Liver (tissue), 9 donors: Measurements from ENCODE around the gene INTS4. TPM values are rescaled to one million over a fixed set of nuclear protein-coding genes. Genes with fewer than 3 reads are reported as not detected.

Source experiments
- DNase-seq: peaks from one replicate; pipeline ENCODE4 v3.0.0-alpha.2; 2017; ENCODE audit warnings: low spot score
- H3K27ac ChIP-seq, 2 donors: one replicate each; pipeline ENCODE4 v1.7.0; 2013; ENCODE audit warnings: inconsistent platforms in 2 of 2, low read length in 2 of 2, control low read depth in 1 of 2, low read depth in 1 of 2, mild to moderate bottlenecking in 1 of 2
- H3K27me3 ChIP-seq, 4 donors: one replicate each; pipeline versions ENCODE4 v1.6.1 to v1.7.0; 2013; ENCODE audit warnings: low read length in 3 of 4, inconsistent platforms in 1 of 4, mild to moderate bottlenecking in 1 of 4, moderate library complexity in 1 of 4; ENCODE audit not compliant: control insufficient read depth in 4 of 4, insufficient read depth in 4 of 4
- H3K36me3 ChIP-seq, 4 donors: one replicate each; pipeline versions ENCODE4 v1.6.1 to v1.7.0; 2013; ENCODE audit warnings: low read length in 3 of 4, mild to moderate bottlenecking in 3 of 4, low read depth in 1 of 4, moderate library complexity in 1 of 4; ENCODE audit not compliant: control insufficient read depth in 4 of 4, insufficient read depth in 3 of 4
- H3K4me1 ChIP-seq, 4 donors: one replicate each; pipeline versions ENCODE4 v1.6.1 to v1.7.0; 2013; ENCODE audit warnings: low read length in 3 of 4, mild to moderate bottlenecking in 3 of 4, moderate library complexity in 1 of 4; ENCODE audit not compliant: control insufficient read depth in 4 of 4, insufficient read depth in 4 of 4
- H3K4me3 ChIP-seq, 3 donors: one replicate each; pipeline versions ENCODE4 v1.6.1 to v1.7.0; 2013; ENCODE audit warnings: low read length in 3 of 3, control low read depth in 1 of 3, low read depth in 1 of 3, mild to moderate bottlenecking in 1 of 3
- H3K9ac ChIP-seq, 2 donors: one replicate each; pipeline ENCODE4 v1.7.0; 2013; ENCODE audit warnings: low read length in 2 of 2, mild to moderate bottlenecking in 2 of 2, moderate library complexity in 2 of 2, control low read depth in 1 of 2, low read depth in 1 of 2
- H3K9me3 ChIP-seq, 4 donors: one replicate each; pipeline versions ENCODE4 v1.6.1 to v1.7.0; 2013; ENCODE audit warnings: low read length in 3 of 4; ENCODE audit not compliant: control insufficient read depth in 4 of 4
- CTCF ChIP-seq: fragments of 150-350 bp; IDR thresholded peaks from 2 replicates; pipeline ENCODE4 v1.5.1; 2017; ENCODE audit warnings: improper control_type of control experiment, low read depth, low read length; ENCODE audit not compliant: missing input control
- EGR1 ChIP-seq, 2 donors: IDR thresholded peaks; 2 replicates each; pipeline ENCODE4 v1.6.1; 2016 to 2018; ENCODE audit warnings: antibody characterized with exemption in 2 of 2, low read depth in 2 of 2
- FOXA1 ChIP-seq: IDR thresholded peaks from 2 replicates; pipeline ENCODE4 v1.6.1; 2016; ENCODE audit warnings: antibody characterized with exemption
- FOXA2 ChIP-seq: IDR thresholded peaks from 2 replicates; pipeline ENCODE4 v1.6.1; 2016; ENCODE audit warnings: antibody characterized with exemption
- GABPA ChIP-seq, 2 donors: IDR thresholded peaks in 1 of 2; conservative IDR thresholded peaks in 1 of 2; 2 replicates each; pipeline ENCODE4 v1.6.1; 2016; ENCODE audit warnings: antibody characterized with exemption in 2 of 2, mild to moderate bottlenecking in 1 of 2, moderate library complexity in 1 of 2
- HNF4G ChIP-seq: IDR thresholded peaks from 2 replicates; pipeline ENCODE4 v1.6.1; 2016; ENCODE audit warnings: antibody characterized with exemption
- JUND ChIP-seq, 2 donors: IDR thresholded peaks; 2 replicates each; pipeline ENCODE4 v1.6.1; 2016; ENCODE audit warnings: antibody characterized with exemption in 2 of 2
- NR2F2 ChIP-seq: IDR thresholded peaks from 2 replicates; pipeline ENCODE4 v1.6.1; 2016; ENCODE audit warnings: antibody characterized with exemption
- REST ChIP-seq: IDR thresholded peaks from 2 replicates; pipeline ENCODE4 v1.6.1; 2016; ENCODE audit warnings: antibody characterized with exemption, mild to moderate bottlenecking
- RXRA ChIP-seq, 2 donors: IDR thresholded peaks; 2 replicates each; pipeline ENCODE4 v1.6.1; 2017 to 2018; ENCODE audit warnings: antibody characterized with exemption in 2 of 2, mild to moderate bottlenecking in 1 of 2
- SP1 ChIP-seq: IDR thresholded peaks from 2 replicates; pipeline ENCODE4 v1.6.1; 2018; ENCODE audit warnings: antibody characterized with exemption, mild to moderate bottlenecking
- TAF1 ChIP-seq: conservative IDR thresholded peaks from 2 replicates; pipeline ENCODE4 v1.6.1; 2016; ENCODE audit warnings: antibody characterized with exemption, mild to moderate bottlenecking
- YY1 ChIP-seq: IDR thresholded peaks from 2 replicates; pipeline ENCODE4 v1.6.1; 2016; ENCODE audit warnings: antibody characterized with exemption, mild to moderate bottlenecking
- WGBS: extraction: QIAGEN DNeasy Blood & Tissue Kit; methylation state at CpG from one replicate; pipeline ENCODE4 v1.1.7; 2013; 5-methylcytosine and 5-hydroxymethylcytosine counted together
- polyA plus RNA-seq, 2 donors: library from polyadenylated mRNA; stranded (reverse) in 1 of 2; unstranded in 1 of 2; fragments of 200-250 nt in 1 of 2; fragments of >200 nt in 1 of 2; fragmentation: Nextera tagmentation in 1 of 2; extraction: Ambion mirVana in 1 of 2; gene quantifications; one replicate each; pipeline versions ENCODE4 v1.2.1 to v1.2.3, GENCODE V29; 2013 to 2015
- total RNA-seq, 2 donors: library from RNA; depleted of rRNA; stranded (reverse); fragments of >200 nt; gene quantifications; one replicate each; pipeline ENCODE4 v1.2.3, GENCODE V29; 2014
- TF ChIP-seq, protein P1 (sequence below): IDR thresholded peaks from 2 replicates; pipeline ENCODE4 v1.6.1; 2016; ENCODE audit warnings: antibody characterized with exemption
- TF ChIP-seq, protein P2 (sequence below): IDR thresholded peaks from 2 replicates; pipeline ENCODE4 v1.6.1; 2016; ENCODE audit warnings: antibody characterized with exemption
- TF ChIP-seq, protein P3 (sequence below): IDR thresholded peaks from 2 replicates; pipeline ENCODE4 v1.6.1; 2016; ENCODE audit warnings: antibody characterized with exemption
- donor health status: healthy.
- donor health status: healthy.
- donor health status: healthy.
- donor health status: healthy.
- donor health status: healthy.

Gene INTS4
- total and polyA plus RNA-seq, 4 donors: 7.9 to 19.1 (median 15.0) TPM

DNA sequence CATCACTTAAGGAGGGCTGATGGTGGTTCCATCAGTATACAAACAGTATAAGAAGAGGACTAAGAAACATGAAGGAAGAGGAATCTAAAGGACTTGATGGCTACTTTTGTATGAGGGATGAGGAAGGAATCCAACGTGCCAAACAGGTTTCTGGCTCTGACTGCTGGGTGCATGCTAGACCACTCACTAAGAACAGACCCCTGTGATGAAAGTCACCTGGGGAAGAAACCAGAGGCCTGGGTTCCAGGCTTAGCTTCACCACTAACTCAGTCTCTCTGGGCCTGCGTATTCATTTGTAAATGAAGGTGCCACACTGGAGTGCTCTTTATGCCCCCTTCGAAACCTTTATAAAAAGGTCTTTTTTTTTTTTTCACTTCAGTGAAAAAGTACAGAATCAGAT, 118.4 kb downstream of the INTS4 start:
- no peak overlapping the region for H3K4me3 ChIP-seq
- WGBS: 92% methylated on average over 3 of the region's 3 CpGs
- no peaks in the 10 kb centered on the region for H3K9me3 ChIP-seq
- H3K36me3 ChIP-seq: peaks cover 2 to 47% (median 29%) of the 10 kb centered on the region in 4 donors
- no peak overlapping the region for H3K9ac ChIP-seq
- no peak for TF ChIP-seq YY1
- no peak for TF ChIP-seq EGR1 (IDR thresholded peaks at IDR 0.05; ENCODE audit: low read depth in 2 of 2)
- no peak for TF ChIP-seq NR2F2
- TF ChIP-seq TAF1: no peak
- TF ChIP-seq RXRA (IDR thresholded peaks at IDR 0.05): no peak
- TF ChIP-seq, protein P1, sequence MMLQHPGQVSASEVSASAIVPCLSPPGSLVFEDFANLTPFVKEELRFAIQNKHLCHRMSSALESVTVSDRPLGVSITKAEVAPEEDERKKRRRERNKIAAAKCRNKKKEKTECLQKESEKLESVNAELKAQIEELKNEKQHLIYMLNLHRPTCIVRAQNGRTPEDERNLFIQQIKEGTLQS: no peak
- no peak for TF ChIP-seq FOXA2
- no peak for TF ChIP-seq CTCF
- TF ChIP-seq, protein P2, sequence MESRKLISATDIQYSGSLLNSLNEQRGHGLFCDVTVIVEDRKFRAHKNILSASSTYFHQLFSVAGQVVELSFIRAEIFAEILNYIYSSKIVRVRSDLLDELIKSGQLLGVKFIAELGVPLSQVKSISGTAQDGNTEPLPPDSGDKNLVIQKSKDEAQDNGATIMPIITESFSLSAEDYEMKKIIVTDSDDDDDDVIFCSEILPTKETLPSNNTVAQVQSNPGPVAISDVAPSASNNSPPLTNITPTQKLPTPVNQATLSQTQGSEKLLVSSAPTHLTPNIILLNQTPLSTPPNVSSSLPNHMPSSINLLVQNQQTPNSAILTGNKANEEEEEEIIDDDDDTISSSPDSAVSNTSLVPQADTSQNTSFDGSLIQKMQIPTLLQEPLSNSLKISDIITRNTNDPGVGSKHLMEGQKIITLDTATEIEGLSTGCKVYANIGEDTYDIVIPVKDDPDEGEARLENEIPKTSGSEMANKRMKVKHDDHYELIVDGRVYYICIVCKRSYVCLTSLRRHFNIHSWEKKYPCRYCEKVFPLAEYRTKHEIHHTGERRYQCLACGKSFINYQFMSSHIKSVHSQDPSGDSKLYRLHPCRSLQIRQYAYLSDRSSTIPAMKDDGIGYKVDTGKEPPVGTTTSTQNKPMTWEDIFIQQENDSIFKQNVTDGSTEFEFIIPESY: no peak
- TF ChIP-seq SP1: no peak
- TF ChIP-seq GABPA (IDR thresholded peaks at IDR 0.05 in 1 of 2, conservative IDR thresholded peaks at IDR 0.05 in 1 of 2): no peak
- TF ChIP-seq REST: no peak
- no peak for TF ChIP-seq HNF4G
- no peak for TF ChIP-seq FOXA1
- TF ChIP-seq, protein P3, sequence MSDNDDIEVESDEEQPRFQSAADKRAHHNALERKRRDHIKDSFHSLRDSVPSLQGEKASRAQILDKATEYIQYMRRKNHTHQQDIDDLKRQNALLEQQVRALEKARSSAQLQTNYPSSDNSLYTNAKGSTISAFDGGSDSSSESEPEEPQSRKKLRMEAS: no peak
- TF ChIP-seq JUND (IDR thresholded peaks at IDR 0.05): no peak
- H3K27me3 ChIP-seq: no peaks in the 10 kb centered on the region
- H3K27ac ChIP-seq: no peak overlapping the region
- no peak for DNase-seq
- H3K4me1 ChIP-seq: no peaks in the 10 kb centered on the region

DNA sequence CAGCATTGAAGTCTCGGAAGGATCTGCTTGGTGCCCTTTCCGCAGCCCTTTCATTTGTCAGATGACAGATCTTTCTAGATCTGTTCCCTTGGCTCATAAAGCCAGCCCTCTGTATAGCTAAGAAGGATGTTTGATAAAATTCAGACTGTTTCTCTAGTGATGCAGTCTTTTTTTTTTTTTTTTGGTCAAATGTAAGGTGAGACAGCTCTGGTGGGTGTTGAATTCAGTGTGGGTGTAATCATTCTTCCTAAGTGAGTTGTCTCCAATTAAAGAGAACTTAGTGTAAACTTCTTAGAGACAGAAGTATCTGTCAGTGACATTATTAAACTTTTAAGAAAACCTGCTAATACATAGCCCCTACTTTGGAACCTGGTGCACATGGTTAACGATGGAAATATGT, 120.3 kb downstream of the INTS4 start:
- no peaks in the 10 kb centered on the region for H3K4me1 ChIP-seq
- H3K4me3 ChIP-seq: no peak overlapping the region
- WGBS: 99% methylated on average over 3 of the region's 3 CpGs
- H3K36me3 ChIP-seq: peaks cover 2 to 39% (median 22%) of the 10 kb centered on the region in 4 donors
- no peak overlapping the region for H3K9ac ChIP-seq
- H3K27me3 ChIP-seq: no peaks in the 10 kb centered on the region
- H3K27ac ChIP-seq: no peak overlapping the region
- TF ChIP-seq SP1: no peak
- no peaks in the 10 kb centered on the region for H3K9me3 ChIP-seq
- no peak for DNase-seq
